Esophagus squamous epithelium (tissue), 4 donors: ENCODE results near the gene RALA.

Experiments used
- POLR2A ChIP-seq, 4 donors: fragments of 450-650 bp; IDR thresholded peaks; one replicate each; pipeline ENCODE4 v1.6.1; 2017; ENCODE audit warnings: antibody characterized with exemption in 4 of 4, mild to moderate bottlenecking in 4 of 4, moderate library complexity in 3 of 4
- TF ChIP-seq, protein P1 (sequence below), 6 experiments: fragments of 450-650 bp in 4 of 6; fragments of 200-600 bp in 2 of 6; sonication (generic) in 2 of 6; IDR thresholded peaks; one replicate each; pipeline ENCODE4 v1.5.1; 2016 to 2019; ENCODE audit warnings: antibody characterized with exemption in 6 of 6, mild to moderate bottlenecking in 4 of 6, moderate library complexity in 4 of 6

GRCh38 chr7:39754326-39755120 lies 131.2 kb downstream of the RALA start:
- TF ChIP-seq, protein P1, sequence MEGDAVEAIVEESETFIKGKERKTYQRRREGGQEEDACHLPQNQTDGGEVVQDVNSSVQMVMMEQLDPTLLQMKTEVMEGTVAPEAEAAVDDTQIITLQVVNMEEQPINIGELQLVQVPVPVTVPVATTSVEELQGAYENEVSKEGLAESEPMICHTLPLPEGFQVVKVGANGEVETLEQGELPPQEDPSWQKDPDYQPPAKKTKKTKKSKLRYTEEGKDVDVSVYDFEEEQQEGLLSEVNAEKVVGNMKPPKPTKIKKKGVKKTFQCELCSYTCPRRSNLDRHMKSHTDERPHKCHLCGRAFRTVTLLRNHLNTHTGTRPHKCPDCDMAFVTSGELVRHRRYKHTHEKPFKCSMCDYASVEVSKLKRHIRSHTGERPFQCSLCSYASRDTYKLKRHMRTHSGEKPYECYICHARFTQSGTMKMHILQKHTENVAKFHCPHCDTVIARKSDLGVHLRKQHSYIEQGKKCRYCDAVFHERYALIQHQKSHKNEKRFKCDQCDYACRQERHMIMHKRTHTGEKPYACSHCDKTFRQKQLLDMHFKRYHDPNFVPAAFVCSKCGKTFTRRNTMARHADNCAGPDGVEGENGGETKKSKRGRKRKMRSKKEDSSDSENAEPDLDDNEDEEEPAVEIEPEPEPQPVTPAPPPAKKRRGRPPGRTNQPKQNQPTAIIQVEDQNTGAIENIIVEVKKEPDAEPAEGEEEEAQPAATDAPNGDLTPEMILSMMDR (IDR thresholded peaks at IDR 0.05) = no peak
- no peak for TF ChIP-seq POLR2A (IDR thresholded peaks at IDR 0.05)
